GM21825 (cell line): Measurements from ENCODE around the gene GALNT18.

ENCODE experiments used
- ATAC-seq: cut with Tn5 transposase; IDR thresholded peaks from one replicate; pipeline ENCODE4 v1.9.1; 2021; ENCODE audit warnings: mild to moderate bottlenecking, moderate library complexity; ENCODE audit not compliant: unreplicated experiment

Gene GALNT18

DNA sequence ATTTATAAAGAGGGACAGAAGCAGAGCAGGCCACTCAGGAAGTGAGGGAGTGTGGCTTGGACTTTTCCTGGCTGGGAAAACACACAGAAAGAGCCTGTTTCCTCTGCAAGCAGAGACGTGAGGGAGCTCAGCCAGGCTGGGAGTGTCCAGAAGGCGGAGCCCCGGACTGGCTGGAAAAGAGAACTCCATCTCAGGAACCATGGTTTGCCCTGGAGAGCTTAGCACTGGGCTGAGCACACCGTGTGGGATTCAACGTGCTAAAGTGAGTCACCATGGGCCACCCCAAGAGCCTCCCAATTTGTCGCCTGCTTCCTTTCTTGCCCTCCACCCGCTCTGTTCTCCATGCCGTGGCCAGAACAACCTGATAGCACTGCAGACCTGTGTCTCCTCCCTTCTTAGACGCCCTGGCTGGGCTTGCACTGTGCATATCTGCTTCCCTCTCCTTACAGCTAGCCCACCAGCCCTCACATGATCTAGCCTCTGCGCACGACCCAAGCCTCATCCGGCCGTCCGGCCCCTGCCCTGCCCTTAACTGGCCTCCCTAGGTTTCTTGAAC, 51.8 kb downstream of the GALNT18 start:
- ATAC-seq: no peak

DNA sequence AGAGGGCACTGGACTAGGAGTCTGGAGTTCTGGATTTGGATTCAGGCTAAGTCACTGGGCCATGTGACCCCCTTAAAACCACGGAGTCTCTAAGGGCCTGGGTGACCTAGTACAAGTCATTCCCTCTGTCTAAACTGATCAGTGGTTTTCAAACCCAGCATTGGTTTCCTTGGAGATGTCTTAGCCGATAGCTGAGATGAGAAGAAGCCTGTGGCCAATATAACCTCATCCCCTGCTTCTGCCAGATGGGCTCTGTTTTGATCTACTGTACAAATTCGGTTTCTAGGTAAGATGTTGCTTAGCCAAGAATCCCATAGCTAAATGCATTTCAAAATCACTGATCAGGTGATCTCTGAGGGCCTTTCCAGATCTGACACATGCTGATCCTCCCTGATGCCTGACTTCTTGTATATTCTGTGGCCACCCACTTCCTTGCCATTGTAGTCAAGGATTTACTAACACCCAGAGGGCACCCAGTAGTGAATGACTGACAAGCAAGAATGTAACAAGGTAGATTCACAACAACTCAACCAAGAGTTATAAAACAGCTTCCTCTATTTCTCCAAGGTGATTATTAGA, 53.1 kb downstream of the GALNT18 start:
- ATAC-seq: no peak

GRCh38 chr11:11567936-11568650, 53.7 kb downstream of the GALNT18 start:
- ATAC-seq: no peak

DNA sequence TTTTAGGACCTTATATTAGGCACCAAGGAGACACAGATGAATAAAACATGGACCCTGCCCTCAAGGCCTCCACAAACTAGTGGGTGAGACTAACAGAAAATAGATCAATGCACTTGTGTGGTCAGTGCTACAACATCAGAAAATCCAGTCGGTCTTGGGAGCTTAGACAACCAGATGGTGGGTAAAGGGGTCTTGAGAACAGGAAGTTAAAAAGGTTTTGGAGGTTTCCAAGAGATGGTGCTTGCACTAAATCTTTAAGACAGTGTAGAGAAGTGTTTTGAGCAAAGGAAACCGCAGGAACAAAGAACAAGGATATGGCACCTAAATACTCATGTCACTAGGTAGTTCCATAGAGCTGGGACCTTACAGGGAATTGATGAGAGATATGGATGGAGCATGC, 56.2 kb downstream of the GALNT18 start:
- ATAC-seq: no peak

DNA sequence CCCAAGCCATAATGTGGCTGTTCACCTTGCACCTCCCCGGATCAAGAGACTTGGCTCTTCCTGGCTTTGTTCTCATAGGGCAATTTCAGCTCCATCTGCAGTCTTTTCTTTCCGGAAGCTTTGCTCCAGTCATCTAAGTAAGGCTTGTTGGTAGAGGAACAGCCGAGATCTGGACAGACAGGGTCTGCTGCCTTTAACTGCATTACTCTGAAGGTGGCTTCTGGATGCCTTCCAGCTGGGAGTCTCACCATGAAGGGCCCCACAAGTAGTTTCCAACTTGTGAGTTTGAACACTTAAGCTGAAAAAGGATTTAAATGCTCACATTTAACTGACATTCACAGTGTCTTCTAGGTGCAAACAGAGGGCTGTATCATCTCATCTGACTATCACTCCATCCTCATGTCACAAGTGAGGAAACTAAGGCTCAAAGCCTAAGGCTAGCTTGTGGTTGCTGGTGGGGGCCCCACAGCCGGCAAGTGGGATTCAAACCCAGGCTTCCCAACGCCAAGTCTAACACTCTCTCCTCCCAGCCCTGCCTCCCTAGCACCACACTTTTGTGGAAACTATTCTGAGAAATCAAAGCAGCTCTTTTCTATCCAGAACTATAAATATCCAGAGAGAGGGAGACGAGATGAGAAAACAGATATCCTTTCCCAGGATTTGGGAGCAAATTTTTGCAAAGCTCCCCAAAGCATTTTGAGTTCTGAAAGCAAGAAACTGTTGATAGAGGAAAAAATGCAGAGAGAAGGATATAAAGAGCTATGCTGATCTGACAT, 58.4 kb downstream of the GALNT18 start:
- ATAC-seq: no peak

DNA sequence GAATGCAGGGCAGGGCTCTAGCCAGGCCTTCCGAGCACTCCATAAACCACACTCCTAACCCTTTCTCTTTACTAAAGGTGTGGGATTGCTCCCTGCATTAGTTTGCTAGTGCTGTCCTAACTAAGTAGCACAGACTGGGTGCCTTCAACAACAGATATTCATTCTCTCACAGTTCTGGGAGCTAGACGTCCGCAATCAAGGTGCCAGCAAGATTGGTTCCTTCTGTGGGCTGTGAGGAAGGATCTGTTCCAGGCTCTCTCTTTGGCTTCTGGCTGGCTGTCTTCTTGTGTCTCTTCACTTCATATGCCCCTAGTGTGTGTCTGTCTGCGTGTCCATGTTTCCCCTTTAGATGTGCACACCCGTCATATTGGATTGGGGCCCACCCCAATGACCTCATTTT, 59.8 kb downstream of the GALNT18 start:
- ATAC-seq: no peak

DNA sequence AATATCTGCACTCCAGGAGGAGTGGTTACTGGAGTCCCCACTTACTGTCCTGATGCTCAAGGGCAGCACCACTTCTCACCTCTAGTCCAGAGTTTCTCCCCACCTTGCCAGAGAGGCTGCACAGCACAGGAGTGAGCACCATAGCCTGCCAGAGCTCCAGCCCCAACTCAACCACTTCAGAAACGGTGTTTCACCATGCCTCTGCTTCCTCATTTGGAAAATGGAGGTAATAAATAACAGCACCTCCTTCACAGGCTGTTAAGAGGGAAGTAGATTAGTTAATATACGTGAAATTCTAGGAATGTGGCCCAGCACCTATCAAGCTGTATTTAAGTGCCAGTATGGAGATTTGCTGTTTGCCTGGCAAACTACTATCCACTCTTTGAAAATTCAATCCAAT, 63.0 kb downstream of the GALNT18 start:
- no peak for ATAC-seq

- no peak for ATAC-seq
Observed at GRCh38 chr11:11558396-11558795, 63.4 kb downstream of the GALNT18 start.

- no peak for ATAC-seq
Observed at GRCh38 chr11:11555208-11555607, 66.6 kb downstream of the GALNT18 start.

DNA sequence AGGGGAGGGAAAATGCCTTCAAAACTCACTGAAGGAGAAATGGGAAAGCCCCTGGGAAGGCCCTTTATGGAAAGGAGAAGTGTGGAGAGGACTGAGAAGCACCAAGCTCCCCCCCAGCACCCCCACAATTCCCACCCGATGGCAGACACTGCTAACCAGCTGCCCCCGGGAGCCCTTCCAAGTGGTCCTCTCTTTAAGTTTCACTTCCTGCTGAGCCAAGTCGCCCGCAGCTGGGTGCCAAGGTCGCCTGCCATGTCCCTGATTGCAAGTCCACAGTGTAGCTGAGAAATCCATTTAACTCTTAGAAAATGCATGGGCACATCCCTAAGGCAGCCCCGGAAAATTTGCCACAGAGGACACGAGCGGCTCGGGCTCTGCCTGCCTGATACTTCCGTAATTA, 68.2 kb downstream of the GALNT18 start:
- no peak for ATAC-seq

GRCh38 chr11:11552529-11553087, 69.2 kb downstream of the GALNT18 start:
- ATAC-seq: no peak

- no peak for ATAC-seq
Observed at GRCh38 chr11:11550534-11550933, 71.3 kb downstream of the GALNT18 start.

DNA sequence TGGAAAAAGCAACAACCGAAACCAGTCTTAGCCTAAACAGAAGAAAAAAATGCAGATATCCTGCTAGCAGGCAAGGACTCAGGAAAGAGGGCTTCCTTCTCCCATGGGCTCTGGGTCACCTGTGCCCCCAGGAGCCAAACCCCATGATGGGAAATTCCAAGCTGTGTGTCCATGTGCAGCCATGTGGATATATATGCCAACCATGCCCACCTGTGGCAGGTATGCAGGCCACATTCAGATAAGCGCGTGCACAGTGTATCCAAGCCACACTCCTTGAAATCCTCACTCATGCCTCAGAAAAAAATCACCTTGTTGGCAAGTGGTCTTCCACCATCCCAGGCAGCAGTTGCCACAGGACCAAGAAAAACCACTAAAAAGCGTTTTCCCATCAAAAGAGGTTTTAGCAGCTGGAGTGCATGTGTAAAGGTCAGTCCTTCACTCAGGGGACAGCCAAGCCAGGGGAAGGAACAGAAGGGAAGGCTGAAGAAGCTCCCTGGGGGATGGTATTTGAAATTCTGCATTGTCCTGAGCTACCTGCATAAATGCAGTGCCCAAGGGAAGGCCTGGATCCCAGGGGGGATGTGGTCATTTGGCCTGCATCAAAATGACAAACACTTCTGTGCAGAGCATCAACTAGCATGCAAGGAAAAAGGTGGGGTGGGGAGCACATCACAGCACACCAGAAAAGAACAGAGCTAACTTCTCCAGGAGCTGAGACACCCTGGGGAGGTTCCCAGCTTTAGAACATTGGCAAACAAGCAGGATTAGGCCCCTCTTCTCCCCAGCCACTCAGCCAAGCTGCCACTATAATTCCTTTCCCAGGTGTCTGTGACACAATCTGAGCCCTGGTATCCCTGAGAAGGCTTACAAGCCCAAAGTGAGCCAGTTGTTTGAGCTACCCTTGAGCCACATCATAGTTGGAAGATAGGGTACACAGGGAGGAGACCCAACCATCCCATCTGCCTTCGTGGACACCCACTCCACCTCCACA, 76.2 kb downstream of the GALNT18 start:
- ATAC-seq: no peak

- ATAC-seq: no peak
Observed at GRCh38 chr11:11543656-11544055, 78.1 kb downstream of the GALNT18 start.

DNA sequence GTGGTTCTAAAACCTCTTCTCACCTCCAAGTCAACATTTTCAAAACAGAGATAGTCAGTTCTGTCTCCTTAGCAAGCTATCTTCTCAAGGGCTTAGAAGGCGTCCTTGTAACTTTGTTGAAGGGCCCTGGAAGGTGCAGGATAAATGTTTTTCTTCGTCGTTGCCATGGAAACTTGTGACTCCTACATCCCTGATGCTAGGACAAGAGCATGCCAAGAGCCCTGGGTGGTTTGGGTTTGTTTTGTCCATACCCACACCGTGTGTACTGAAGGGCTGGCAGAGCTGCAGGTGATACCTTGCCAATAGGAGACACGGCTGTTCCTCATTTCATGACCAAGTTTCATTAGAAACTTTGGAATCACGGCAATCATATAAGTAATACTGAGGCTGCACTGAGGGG, 81.6 kb downstream of the GALNT18 start:
- no peak for ATAC-seq

GRCh38 chr11:11538277-11538960, 83.4 kb downstream of the GALNT18 start:
- ATAC-seq: no peak

DNA sequence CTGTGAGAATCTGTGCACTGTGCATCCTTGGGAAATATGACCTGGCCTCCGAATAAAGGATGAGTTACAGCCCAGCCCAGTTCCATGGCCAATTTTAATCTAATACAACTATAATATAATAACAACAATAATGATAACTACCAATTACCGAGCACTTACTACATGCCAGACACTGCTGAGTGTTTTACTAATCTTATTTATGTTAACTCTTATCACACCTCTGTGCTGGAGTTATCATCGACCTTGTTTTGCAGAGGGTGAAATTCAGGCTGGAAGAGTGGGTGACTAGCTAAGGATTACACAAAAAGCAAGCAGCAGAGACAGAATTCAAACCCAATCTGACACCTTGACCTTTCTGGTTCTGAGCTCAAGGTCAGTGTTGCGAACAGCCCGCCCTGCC, 83.9 kb downstream of the GALNT18 start:
- ATAC-seq: no peak

DNA sequence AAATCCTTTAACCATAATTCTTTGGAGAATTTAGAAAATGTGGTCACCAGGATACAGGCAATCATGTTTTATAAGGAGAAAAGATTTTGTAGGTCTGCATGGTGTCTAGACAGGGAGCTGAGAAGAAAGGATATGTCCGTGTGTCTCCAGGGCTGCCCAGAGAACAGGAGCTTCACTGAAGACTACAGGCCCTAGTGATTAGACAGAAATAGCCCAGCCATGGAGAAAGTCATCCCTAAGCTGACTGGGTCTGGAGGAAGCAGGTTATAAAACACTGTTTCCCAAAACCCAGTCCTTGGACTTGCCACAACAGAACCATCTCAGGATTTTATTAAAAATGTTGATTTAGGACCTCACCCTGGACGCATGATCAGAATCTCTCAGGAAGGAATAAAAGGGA, 84.4 kb downstream of the GALNT18 start:
- ATAC-seq: no peak

GRCh38 chr11:11536650-11537049, 85.2 kb downstream of the GALNT18 start:
- ATAC-seq: no peak

DNA sequence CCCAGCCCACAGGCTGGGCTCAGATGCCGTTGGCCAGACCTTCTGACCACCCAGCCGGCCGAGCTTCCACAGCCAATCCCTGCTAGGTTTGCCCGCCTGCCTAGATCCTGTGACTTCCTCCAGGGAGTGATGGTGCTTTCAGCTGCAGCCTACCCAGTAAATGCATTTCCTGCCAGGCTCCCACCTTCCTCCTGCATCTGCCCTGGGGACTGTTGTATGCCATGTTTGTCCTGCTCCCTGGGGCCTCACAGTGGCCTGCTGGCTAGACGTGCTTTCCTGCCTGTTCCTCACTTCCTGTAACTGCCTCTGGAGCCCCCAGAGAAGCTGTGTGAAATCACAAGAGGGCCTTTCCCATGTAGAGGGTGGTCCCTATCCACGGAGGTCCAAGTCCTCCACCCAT, 86.2 kb downstream of the GALNT18 start:
- no peak for ATAC-seq
